ENCODE data around the gene MTF1. TPM values are rescaled to one million over a fixed set of nuclear protein-coding genes. Genes with fewer than 3 reads are reported as not detected.

Gene MTF1
- total RNA-seq, 2 experiments from 2014 or later: 28.1 to 31.2 TPM

- H3K36me3 ChIP-seq (ENCODE audit: insufficient read depth, low read length): peaks cover 29% of the 10 kb centered on the region
- H3K4me3 Mint-ChIP-seq: no peak overlapping the region
These were observed 45.1 kb downstream of the MTF1 start for GRCh38 chr1:37814252-37814651.

DNA sequence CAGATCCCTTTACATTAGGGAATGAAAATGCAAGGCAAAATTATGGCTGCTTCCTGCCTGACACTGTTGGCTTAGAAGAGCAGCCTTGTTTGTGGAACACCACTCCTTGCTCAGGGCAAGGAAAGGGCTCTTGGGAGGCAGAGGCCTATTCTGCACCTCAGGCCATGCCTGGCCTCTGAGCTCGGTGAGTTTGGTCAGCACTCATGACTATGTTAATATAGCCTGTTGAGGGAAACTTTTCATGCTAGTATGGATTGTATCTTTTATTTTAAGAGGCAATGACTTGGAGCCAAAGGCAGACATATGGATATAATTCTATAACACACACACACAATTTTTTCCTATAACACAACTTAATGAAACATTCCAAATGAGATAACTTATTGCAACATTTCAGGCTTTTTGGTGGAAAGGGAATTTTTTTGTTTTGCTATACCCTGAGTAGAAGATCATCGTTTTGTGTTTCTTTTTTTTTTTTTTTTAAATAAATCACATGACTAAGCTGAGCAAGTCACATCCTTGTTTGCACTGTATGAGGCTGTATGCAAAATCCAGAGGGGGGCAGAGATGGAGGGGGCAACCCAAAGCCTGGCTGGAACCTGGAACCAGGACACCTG lies 45.8 kb downstream of the MTF1 start:
- DNase-seq: no peak
- H3K36me3 ChIP-seq (ENCODE audit: insufficient read depth, low read length): peaks cover 29% of the 10 kb centered on the region
- ChIA-PET POLR2A (no interaction called here), CTCF (no interaction called here)
- TF ChIP-seq, protein P1, sequence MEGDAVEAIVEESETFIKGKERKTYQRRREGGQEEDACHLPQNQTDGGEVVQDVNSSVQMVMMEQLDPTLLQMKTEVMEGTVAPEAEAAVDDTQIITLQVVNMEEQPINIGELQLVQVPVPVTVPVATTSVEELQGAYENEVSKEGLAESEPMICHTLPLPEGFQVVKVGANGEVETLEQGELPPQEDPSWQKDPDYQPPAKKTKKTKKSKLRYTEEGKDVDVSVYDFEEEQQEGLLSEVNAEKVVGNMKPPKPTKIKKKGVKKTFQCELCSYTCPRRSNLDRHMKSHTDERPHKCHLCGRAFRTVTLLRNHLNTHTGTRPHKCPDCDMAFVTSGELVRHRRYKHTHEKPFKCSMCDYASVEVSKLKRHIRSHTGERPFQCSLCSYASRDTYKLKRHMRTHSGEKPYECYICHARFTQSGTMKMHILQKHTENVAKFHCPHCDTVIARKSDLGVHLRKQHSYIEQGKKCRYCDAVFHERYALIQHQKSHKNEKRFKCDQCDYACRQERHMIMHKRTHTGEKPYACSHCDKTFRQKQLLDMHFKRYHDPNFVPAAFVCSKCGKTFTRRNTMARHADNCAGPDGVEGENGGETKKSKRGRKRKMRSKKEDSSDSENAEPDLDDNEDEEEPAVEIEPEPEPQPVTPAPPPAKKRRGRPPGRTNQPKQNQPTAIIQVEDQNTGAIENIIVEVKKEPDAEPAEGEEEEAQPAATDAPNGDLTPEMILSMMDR (IDR thresholded peaks at IDR 0.05): no peak
- Mint-ChIP-seq H3K27ac (no peak overlapping the region), H3K4me1 (ENCODE audit: low read depth) (peaks cover 17% of the 10 kb centered on the region), H3K9me3 (no peaks in the 10 kb centered on the region), H3K4me3 (no peak overlapping the region), H3K27me3 (no peaks in the 10 kb centered on the region), H3K36me3 (ENCODE audit: low read depth) (peaks cover 54% of the 10 kb centered on the region)
- H3K9me3 ChIP-seq (ENCODE audit: control insufficient read depth in 1 of 2, insufficient read depth in 1 of 2, low read length in 2 of 2): no peaks in the 10 kb centered on the region
- no peak overlapping the region for H3K27ac ChIP-seq (ENCODE audit: low read depth in 1 of 2, low read length in 2 of 2)
- no peak for ATAC-seq (ENCODE audit: poor library complexity)
- H3K4me3 ChIP-seq (ENCODE audit: low read length): no peak overlapping the region
- peaks cover 11% of the 10 kb centered on the region for H3K4me1 ChIP-seq (ENCODE audit: insufficient read depth, low read length)
- intact Hi-C loops (cut with DNase I, micrococcal nuclease): no loop called here
- H3K27me3 ChIP-seq (ENCODE audit: control insufficient read depth in 1 of 2, insufficient read depth in 2 of 2, low read length in 2 of 2): no peaks in the 10 kb centered on the region

More at GRCh38 chr1:37814252-37814651, 45.1 kb downstream of the MTF1 start:
- Histone ChIP-seq H3K4me1 (ENCODE audit: insufficient read depth, low read length) (peaks cover 5% of the 10 kb centered on the region), H3K4me3 (ENCODE audit: low read length) (no peak overlapping the region), H3K27me3 (ENCODE audit: control insufficient read depth in 1 of 2, insufficient read depth in 2 of 2, low read length in 2 of 2) (no peaks in the 10 kb centered on the region), H3K27ac (ENCODE audit: low read depth in 1 of 2, low read length in 2 of 2) (no peak overlapping the region), H3K9me3 (ENCODE audit: control insufficient read depth in 1 of 2, insufficient read depth in 1 of 2, low read length in 2 of 2) (no peaks in the 10 kb centered on the region)
- H3K27ac Mint-ChIP-seq: no peak overlapping the region
- DNase-seq: no peak
- TF ChIP-seq, protein P1 (IDR thresholded peaks at IDR 0.05): no peak
- peaks cover 49% of the 10 kb centered on the region for H3K36me3 Mint-ChIP-seq (ENCODE audit: low read depth)
- no peak for ATAC-seq (ENCODE audit: poor library complexity)
- CTCF ChIA-PET: no interaction called here
- no peaks in the 10 kb centered on the region for H3K27me3 Mint-ChIP-seq
- no peaks in the 10 kb centered on the region for H3K9me3 Mint-ChIP-seq
- H3K4me1 Mint-ChIP-seq (ENCODE audit: low read depth): peaks cover 11% of the 10 kb centered on the region
- intact Hi-C loops (cut with DNase I, micrococcal nuclease): no loop called here
- POLR2A ChIA-PET: no interaction called here

GRCh38 chr1:37811027-37811655 lies 48.3 kb downstream of the MTF1 start:
- no peaks in the 10 kb centered on the region for H3K27me3 ChIP-seq (ENCODE audit: control insufficient read depth in 1 of 2, insufficient read depth in 2 of 2, low read length in 2 of 2)
- peaks cover 32% of the 10 kb centered on the region for H3K4me1 Mint-ChIP-seq (ENCODE audit: low read depth)
- peaks cover 26% of the 10 kb centered on the region for H3K36me3 ChIP-seq (ENCODE audit: insufficient read depth, low read length)
- H3K27ac ChIP-seq (ENCODE audit: low read depth in 1 of 2, low read length in 2 of 2): no peak overlapping the region
- peaks cover 28% of the 10 kb centered on the region for H3K4me1 ChIP-seq (ENCODE audit: insufficient read depth, low read length)
- intact Hi-C loops (cut with DNase I, micrococcal nuclease): loop anchor here in 1 of 2 experiments (1.0 kb wide), 1 partner anchor 49 kb away; no protein-coding TSS in a partner anchor
- H3K27ac Mint-ChIP-seq: peak overlapping the region; percentile 82
- H3K9me3 ChIP-seq (ENCODE audit: control insufficient read depth in 1 of 2, insufficient read depth in 1 of 2, low read length in 2 of 2): no peaks in the 10 kb centered on the region
- DNase-seq (peak; percentile 36 to 83 (median 51)), ATAC-seq (ENCODE audit: poor library complexity) (peak; percentile 53)
- no peak overlapping the region for H3K4me3 ChIP-seq (ENCODE audit: low read length)
- H3K4me3 Mint-ChIP-seq: peak overlapping the region; percentile 84
- no peaks in the 10 kb centered on the region for H3K27me3 Mint-ChIP-seq
- TF ChIP-seq, protein P1 (IDR thresholded peaks at IDR 0.05): peak; percentile 72
- CTCF ChIA-PET: interaction anchor here (1.7 kb wide), 1 partner anchor 49 kb away, joined by 6 read pairs; the partner anchor contains the start of gene MTF1
- POLR2A ChIA-PET: no interaction called here
- H3K36me3 Mint-ChIP-seq (ENCODE audit: low read depth): peaks cover 56% of the 10 kb centered on the region
- no peaks in the 10 kb centered on the region for H3K9me3 Mint-ChIP-seq

Data from CD4-positive, alpha-beta T cell (primary cell).